GM18505 (cell line): ENCODE data around the gene FALEC.

Source experiments
- ATAC-seq: cut with Tn5 transposase; IDR thresholded peaks from one replicate; pipeline ENCODE4 v1.9.1; 2021; ENCODE audit not compliant: unreplicated experiment
- POLR2A ChIP-seq: IDR thresholded peaks from 4 replicates; pipeline ENCODE4 v1.6.1; 2011; ENCODE audit warnings: borderline replicate concordance; ENCODE audit not compliant: insufficient read depth, insufficient read length; ENCODE audit errors: extremely low read depth

FALEC gene

DNA sequence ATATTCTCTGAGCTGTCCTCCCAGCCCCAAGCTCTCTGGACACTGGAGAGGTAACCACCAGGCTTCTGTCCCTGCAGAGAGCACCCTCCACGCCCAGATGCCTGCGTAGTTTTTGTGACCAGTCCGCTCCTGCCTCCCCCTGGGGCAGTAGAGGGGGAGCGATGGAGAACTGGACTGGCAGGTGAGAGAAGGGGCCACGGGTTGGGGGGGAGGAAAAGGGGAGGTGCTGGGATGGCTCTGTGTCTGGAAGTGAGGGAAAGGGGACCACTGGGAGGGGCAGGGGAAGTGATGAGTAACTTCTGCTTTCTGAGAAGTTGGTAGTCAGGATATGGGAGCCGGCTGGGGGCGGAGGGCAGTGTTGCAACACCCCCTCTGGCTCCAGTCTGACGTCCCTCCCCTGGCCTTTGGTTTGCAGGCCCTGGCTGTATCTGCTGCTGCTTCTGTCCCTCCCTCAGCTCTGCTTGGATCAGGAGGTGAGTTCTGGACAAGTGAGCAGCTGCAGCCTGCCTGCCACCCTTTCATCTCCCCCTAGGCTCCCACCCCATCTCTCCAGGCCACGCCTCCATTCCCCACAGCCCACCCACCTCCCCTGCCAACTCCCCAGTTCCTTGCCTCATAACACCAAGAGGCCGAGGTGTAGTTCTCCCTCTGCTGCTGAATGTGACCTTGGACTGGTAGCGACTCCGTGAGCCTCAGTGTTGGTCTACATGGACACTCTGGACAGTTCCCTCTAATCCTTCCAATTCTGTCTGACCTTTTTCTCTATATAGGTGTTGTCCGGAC, 36.8 kb downstream of the FALEC start:
- TF ChIP-seq POLR2A: no peak
- ATAC-seq: no peak

DNA sequence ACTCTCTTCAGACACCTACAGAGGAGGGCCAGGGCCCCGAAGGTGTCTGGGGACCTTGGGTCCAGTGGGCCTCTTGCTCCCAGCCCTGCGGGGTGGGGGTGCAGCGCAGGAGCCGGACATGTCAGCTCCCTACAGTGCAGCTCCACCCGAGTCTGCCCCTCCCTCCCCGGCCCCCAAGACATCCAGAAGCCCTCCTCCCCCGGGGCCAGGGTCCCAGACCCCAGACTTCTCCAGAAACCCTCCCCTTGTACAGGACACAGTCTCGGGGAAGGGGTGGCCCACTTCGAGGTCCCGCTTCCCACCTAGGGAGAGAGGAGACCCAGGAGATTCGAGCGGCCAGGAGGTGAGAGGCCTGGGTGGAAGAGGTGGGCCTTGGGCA, 37.3 kb downstream of the FALEC start:
- TF ChIP-seq POLR2A: no peak

DNA sequence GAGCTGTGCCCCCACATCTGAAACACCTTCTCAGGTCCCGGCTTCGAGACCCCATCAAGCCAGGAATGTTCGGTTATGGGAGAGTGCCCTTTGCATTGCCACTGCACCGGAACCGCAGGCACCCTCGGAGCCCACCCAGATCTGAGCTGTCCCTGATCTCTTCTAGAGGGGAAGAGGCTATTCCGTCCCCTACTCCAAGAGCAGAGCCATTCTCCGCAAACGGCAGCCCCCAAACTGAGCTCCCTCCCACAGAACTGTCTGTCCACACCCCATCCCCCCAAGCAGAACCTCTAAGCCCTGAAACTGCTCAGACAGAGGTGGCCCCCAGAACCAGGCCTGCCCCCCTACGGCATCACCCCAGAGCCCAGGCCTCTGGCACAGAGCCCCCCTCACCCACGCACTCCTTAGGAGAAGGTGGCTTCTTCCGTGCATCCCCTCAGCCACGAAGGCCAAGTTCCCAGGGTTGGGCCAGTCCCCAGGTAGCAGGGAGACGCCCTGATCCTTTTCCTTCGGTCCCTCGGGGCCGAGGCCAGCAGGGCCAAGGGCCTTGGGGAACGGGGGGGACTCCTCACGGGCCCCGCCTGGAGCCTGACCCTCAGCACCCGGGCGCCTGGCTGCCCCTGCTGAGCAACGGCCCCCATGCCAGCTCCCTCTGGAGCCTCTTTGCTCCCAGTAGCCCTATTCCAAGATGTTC, 38.0 kb downstream of the FALEC start:
- TF ChIP-seq POLR2A: no peak
- no peak for ATAC-seq

More for the DNA sequence above, 37.3 kb downstream of the FALEC start:
- no peak for ATAC-seq

DNA sequence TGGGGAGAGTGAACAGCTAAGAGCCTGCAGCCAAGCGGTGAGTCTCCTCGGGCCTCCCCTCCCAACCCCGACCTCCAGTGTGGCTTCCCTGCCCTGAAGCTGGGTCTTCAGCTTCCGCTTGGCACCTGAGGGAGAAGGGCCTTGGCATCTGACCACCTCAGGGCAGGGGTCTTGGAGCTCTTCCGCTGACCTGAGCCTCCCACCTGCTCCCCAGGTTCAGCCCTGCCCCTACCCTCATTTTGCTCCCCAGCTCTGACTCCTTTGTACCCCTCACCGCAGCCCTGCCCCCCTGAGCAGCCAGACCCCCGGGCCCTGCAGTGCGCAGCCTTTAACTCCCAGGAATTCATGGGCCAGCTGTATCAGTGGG, 38.5 kb downstream of the FALEC start:
- no peak for ATAC-seq
- no peak for TF ChIP-seq POLR2A

DNA sequence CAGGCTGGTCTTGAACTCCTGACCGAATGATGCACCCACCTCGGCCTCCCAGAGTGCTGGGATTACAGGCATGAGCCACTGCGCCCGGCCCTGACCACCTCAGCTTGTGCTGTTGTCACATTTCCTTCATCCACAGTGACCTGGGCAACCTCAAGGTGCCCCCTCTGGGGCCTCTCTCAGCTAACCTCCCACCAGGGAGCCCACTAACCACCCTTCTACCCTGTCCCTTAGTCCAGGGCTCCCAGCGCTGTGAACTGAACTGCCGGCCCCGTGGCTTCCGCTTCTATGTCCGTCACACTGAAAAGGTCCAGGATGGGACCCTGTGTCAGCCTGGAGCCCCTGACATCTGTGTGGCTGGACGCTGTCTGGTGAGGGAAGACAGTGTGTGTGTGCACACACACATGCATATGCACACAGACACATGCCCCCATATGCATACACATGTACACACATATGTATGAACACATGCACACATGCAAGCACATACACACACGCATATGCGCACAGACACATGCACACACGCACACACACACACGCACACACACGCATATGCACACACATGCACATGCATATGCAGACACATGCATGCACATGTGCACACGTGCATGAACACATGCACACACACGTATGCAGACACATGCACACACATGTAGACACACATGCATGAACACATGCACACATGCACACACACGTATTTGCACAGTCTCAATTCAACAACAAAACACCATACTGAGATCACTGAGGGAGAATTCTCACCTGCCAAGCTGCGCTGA, 39.8 kb downstream of the FALEC start:
- no peak for ATAC-seq
- no peak for TF ChIP-seq POLR2A

DNA sequence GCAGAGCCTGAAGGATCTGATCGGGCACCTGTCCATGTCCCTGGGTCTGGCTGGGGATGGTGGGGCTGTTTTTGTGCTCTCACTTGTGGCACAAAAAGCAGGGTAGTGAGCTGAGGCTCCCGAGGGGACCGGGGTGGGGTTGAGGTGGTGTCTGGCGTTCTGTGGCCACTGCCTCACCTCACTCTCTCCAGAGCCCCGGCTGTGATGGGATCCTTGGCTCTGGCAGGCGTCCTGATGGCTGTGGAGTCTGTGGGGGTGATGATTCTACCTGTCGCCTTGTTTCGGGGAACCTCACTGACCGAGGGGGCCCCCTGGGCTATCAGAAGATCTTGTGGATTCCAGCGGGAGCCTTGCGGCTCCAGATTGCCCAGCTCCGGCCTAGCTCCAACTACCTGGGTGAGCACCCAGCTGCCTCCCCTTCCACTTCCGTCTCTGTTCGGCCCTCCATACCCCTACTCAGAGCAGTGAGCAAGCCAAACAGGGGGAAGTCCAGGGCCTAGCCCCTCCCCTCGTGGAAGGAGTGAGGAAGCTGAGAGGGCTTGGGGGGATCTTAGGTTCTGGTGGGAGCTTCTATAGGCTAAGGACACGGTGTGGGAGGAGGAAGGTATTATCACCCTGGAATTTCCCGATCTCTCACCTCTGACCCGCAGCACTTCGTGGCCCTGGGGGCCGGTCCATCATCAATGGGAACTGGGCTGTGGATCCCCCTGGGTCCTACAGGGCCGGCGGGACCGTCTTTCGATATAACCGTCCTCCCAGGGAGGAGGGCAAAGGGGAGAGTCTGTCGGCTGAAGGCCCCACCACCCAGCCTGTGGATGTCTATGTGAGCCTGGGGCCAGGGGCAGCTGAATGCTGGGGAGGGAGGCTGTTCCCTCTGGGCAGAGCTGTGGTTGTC, 40.7 kb downstream of the FALEC start:
- ATAC-seq: no peak
- no peak for TF ChIP-seq POLR2A

DNA sequence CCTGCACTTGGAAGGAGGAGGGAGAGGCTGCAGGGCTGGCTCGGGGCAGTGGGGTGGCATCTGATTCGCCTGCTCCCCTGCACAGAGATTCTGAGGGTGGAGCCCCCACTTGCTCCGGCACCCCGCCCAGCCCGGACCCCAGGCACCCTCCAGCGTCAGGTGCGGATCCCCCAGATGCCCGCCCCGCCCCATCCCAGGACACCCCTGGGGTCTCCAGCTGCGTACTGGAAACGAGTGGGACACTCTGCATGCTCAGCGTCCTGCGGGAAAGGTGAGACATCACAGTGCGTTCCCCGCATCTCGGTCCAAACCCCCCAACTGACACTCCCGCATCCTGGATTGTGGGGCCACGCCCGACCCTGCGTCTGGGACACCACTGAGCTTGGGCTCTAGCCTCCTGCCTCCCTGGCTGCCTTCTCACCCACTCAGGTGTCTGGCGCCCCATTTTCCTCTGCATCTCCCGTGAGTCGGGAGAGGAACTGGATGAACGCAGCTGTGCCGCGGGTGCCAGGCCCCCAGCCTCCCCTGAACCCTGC, 41.6 kb downstream of the FALEC start:
- TF ChIP-seq POLR2A: no peak

DNA sequence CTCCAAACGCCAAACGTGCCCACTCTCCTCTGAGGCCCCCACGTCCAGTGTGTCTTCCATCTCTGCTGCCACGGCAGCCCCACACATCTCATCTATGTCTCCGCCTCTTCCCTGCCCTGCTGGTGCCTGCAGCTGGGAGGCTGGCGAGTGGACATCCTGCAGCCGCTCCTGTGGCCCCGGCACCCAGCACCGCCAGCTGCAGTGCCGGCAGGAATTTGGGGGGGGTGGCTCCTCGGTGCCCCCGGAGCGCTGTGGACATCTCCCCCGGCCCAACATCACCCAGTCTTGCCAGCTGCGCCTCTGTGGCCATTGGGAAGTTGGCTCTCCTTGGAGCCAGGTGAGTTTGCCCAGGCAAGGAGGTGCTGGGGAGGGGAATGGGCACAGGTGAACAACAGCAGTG, 42.3 kb downstream of the FALEC start:
- TF ChIP-seq POLR2A: no peak
- no peak for ATAC-seq

More for the DNA sequence above, 41.6 kb downstream of the FALEC start:
- no peak for ATAC-seq

DNA sequence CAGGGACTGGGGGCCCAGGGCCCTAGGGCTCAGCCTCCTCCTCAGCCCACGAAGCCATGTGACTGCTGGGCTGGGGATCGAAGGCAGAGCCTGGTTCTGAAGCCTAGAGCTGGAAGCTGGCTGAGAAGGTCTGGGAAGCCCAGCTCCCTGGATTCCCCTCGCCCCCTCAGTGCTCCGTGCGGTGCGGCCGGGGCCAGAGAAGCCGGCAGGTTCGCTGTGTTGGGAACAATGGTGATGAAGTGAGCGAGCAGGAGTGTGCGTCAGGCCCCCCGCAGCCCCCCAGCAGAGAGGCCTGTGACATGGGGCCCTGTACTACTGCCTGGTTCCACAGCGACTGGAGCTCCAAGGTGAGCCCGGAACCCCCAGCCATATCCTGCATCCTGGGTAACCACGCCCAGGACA, 42.8 kb downstream of the FALEC start:
- ATAC-seq: no peak
- no peak for TF ChIP-seq POLR2A

DNA sequence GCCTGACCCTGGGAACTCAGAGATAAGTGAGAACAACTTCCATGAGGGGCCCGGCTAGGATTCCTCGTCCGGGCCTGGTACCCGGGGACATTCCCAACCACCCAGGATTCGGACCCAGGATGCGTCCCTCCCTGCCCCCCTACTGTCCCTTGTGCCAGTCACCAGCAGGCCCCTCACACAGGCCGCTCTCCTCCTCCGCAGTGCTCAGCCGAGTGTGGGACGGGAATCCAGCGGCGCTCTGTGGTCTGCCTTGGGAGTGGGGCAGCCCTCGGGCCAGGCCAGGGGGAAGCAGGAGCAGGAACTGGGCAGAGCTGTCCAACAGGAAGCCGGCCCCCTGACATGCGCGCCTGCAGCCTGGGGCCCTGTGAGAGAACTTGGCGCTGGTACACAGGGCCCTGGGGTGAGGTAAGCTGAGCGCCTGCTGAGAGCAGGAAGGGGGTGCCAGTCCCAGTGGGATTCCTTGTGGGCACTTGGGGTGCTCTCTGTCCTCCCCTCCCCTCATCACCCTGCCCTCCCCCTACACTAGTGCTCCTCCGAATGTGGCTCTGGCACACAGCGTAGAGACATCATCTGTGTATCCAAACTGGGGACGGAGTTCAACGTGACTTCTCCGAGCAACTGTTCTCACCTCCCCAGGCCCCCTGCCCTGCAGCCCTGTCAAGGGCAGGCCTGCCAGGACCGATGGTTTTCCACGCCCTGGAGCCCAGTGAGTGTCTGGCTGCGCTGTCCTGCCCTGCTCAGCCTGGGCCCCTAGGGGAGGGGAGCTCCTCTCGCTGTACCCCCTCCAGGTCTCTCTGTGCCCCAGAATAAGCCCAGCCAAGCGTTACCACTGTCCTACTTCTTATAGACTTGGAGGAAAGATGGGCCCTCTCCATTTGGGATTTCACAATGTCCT, 43.5 kb downstream of the FALEC start:
- TF ChIP-seq POLR2A: no peak
- ATAC-seq: no peak

DNA sequence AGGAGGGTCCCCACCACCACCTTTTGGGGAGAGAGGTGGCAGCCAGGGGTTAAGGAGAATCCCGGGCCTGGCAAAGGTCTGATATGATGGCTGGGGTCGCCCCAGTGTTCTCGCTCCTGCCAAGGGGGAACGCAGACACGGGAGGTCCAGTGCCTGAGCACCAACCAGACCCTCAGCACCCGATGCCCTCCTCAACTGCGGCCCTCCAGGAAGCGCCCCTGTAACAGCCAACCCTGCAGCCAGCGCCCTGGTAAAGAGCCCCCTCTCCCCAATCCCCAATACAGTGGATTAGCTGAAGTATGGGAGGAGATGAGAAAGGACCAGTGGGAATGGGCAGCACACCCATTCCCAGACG, 44.1 kb downstream of the FALEC start:
- ATAC-seq: no peak
- no peak for TF ChIP-seq POLR2A

DNA sequence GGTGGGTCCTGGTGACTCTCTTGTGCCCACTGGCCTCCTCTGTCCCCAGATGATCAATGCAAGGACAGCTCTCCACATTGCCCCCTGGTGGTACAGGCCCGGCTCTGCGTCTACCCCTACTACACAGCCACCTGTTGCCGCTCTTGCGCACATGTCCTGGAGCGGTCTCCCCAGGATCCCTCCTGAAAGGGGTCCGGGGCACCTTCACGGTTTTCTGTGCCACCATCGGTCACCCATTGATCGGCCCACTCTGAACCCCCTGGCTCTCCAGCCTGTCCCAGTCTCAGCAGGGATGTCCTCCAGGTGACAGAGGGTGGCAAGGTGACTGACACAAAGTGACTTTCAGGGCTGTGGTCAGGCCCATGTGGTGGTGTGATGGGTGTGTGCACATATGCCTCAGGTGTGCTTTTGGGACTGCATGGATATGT, 44.5 kb downstream of the FALEC start:
- no peak for TF ChIP-seq POLR2A
- ATAC-seq: no peak
